ENCODE data around the gene GP5. TPM values are rescaled to one million over a fixed set of nuclear protein-coding genes. Genes with fewer than 3 reads are reported as not detected.

The GP5 gene
- total RNA-seq, 1 donor from 2014 or later: 0.42 TPM

- Histone ChIP-seq H3K36me3 (ENCODE audit: control insufficient read depth, insufficient read depth, low read length) (no peaks in the 10 kb centered on the region), H3K4me3 (ENCODE audit: low read depth, low read length) (no peak overlapping the region), H3K27me3 (ENCODE audit: control insufficient read depth, insufficient read depth, low read length) (no peaks in the 10 kb centered on the region)
- no peak for TF ChIP-seq CTCF (IDR thresholded peaks at IDR 0.05; ENCODE audit: insufficient read depth, low read length, poor library complexity, severe bottlenecking)
- DNase-seq (ENCODE audit: low read depth): no peak
These were observed 25.9 kb upstream of the GP5 start for GRCh38 chr3:194424953-194425352.

- Histone ChIP-seq H3K36me3 (ENCODE audit: control insufficient read depth, insufficient read depth, low read length) (no peaks in the 10 kb centered on the region), H3K4me3 (ENCODE audit: low read depth, low read length) (no peak overlapping the region), H3K27me3 (ENCODE audit: control insufficient read depth, insufficient read depth, low read length) (no peaks in the 10 kb centered on the region)
- no peak for TF ChIP-seq CTCF (IDR thresholded peaks at IDR 0.05; ENCODE audit: insufficient read depth, low read length, poor library complexity, severe bottlenecking)
- DNase-seq (ENCODE audit: low read depth): no peak
These were observed 25.3 kb upstream of the GP5 start for GRCh38 chr3:194424373-194424772.

GRCh38 chr3:194423317-194423716 is 24.3 kb upstream of the GP5 start:
- DNase-seq (ENCODE audit: low read depth): no peak
- Histone ChIP-seq H3K36me3 (ENCODE audit: control insufficient read depth, insufficient read depth, low read length) (no peaks in the 10 kb centered on the region), H3K4me3 (ENCODE audit: low read depth, low read length) (no peak overlapping the region), H3K27me3 (ENCODE audit: control insufficient read depth, insufficient read depth, low read length) (no peaks in the 10 kb centered on the region)
- TF ChIP-seq CTCF (IDR thresholded peaks at IDR 0.05; ENCODE audit: insufficient read depth, low read length, poor library complexity, severe bottlenecking): no peak

GRCh38 chr3:194422188-194422587 is 23.1 kb upstream of the GP5 start:
- no peak for DNase-seq (ENCODE audit: low read depth)
- no peak for TF ChIP-seq CTCF (IDR thresholded peaks at IDR 0.05; ENCODE audit: insufficient read depth, low read length, poor library complexity, severe bottlenecking)
- H3K4me3 ChIP-seq (ENCODE audit: low read depth, low read length): no peak overlapping the region
- H3K27me3 ChIP-seq (ENCODE audit: control insufficient read depth, insufficient read depth, low read length): no peaks in the 10 kb centered on the region
- H3K36me3 ChIP-seq (ENCODE audit: control insufficient read depth, insufficient read depth, low read length): no peaks in the 10 kb centered on the region

- H3K36me3 ChIP-seq (ENCODE audit: control insufficient read depth, insufficient read depth, low read length): no peaks in the 10 kb centered on the region
- no peak for DNase-seq (ENCODE audit: low read depth)
- no peak for TF ChIP-seq CTCF (IDR thresholded peaks at IDR 0.05; ENCODE audit: insufficient read depth, low read length, poor library complexity, severe bottlenecking)
- no peaks in the 10 kb centered on the region for H3K27me3 ChIP-seq (ENCODE audit: control insufficient read depth, insufficient read depth, low read length)
- no peak overlapping the region for H3K4me3 ChIP-seq (ENCODE audit: low read depth, low read length)
These were observed 19.6 kb upstream of the GP5 start for GRCh38 chr3:194418671-194419070.

- H3K36me3 ChIP-seq (ENCODE audit: control insufficient read depth, insufficient read depth, low read length): peaks cover 2% of the 10 kb centered on the region
- TF ChIP-seq CTCF (IDR thresholded peaks at IDR 0.05; ENCODE audit: insufficient read depth, low read length, poor library complexity, severe bottlenecking): no peak
- H3K4me3 ChIP-seq (ENCODE audit: low read depth, low read length): no peak overlapping the region
- no peaks in the 10 kb centered on the region for H3K27me3 ChIP-seq (ENCODE audit: control insufficient read depth, insufficient read depth, low read length)
- DNase-seq (ENCODE audit: low read depth): no peak
These were observed 8.4 kb upstream of the GP5 start for GRCh38 chr3:194407423-194407822.

Data from kidney epithelial cell (primary cell).